PC-9 (cell line): Measurements from ENCODE around the gene TMEM53.

Experiments used
- CTCF ChIP-seq: fragments of 200-600 bp; sonication (generic); conservative IDR thresholded peaks from 2 replicates; pipeline ENCODE4 v1.6.1; 2017; ENCODE audit warnings: mixed run types, antibody characterized with exemption, mild to moderate bottlenecking, moderate library complexity
- EZH2 ChIP-seq: fragments of 200-600 bp; sonication (generic); IDR thresholded peaks from 2 replicates; pipeline ENCODE4 v1.8.0; 2017; ENCODE audit warnings: antibody characterized with exemption, low read depth

- TF ChIP-seq CTCF (no peak), EZH2 (no peak)
Observed at GRCh38 chr1:44701141-44701573, 26.9 kb upstream of the TMEM53 start.
